PFSK-1 (cell line): ENCODE data around the gene DPYD.

Experiments used
- FOXP2 ChIP-seq: optimal IDR thresholded peaks from 2 replicates; pipeline ENCODE3; 2011; ENCODE audit warnings: borderline replicate concordance, control low read depth, inconsistent platforms; ENCODE audit not compliant: insufficient read depth; ENCODE audit errors: extremely low read length, extremely low read depth
- POLR2AphosphoS5 ChIP-seq: IDR thresholded peaks from 2 replicates; pipeline ENCODE4 v1.6.1; 2012; ENCODE audit warnings: low read depth, mild to moderate bottlenecking, control low read depth, low read length, moderate library complexity
- SIN3A ChIP-seq: IDR thresholded peaks from 2 replicates; pipeline ENCODE4 v1.6.1; 2012; ENCODE audit warnings: mild to moderate bottlenecking, low read length, moderate library complexity, borderline replicate concordance; ENCODE audit not compliant: insufficient read depth
- TAF1 ChIP-seq: IDR thresholded peaks from 2 replicates; pipeline ENCODE4 v1.6.1; 2012; ENCODE audit warnings: low read length, control low read depth, borderline replicate concordance; ENCODE audit not compliant: insufficient read depth
- TF ChIP-seq, protein P1 (sequence below), 2 experiments: IDR thresholded peaks; 2 replicates each; pipeline versions ENCODE4 v1.6.1 to v1.8.0; 2011 to 2012; ENCODE audit warnings: low read depth in 2 of 2, low read length in 2 of 2, control low read depth in 1 of 2, inconsistent platforms in 1 of 2, mild to moderate bottlenecking in 1 of 2, moderate library complexity in 1 of 2; ENCODE audit not compliant: insufficient read depth in 1 of 2

The DPYD gene

DNA sequence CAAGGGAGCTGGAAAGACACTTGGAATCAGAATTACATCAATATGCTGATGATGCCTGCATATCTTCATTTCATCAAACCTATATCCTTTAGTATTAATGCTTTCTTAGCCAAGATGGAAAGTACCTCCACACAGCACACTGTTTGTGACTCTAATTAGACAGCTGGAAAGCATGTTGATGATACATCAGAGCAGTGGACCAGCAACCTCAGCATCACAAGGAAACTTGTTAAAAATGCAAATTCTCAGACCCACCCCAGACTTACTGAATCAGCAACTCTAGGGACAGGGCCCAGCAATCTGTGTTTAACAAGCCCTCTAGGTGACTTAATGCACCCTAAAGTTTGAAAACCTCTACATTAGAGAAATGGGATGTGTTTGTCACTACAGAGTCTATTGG, 332.1 kb downstream of the DPYD start:
- TF ChIP-seq FOXP2 = no peak

DNA sequence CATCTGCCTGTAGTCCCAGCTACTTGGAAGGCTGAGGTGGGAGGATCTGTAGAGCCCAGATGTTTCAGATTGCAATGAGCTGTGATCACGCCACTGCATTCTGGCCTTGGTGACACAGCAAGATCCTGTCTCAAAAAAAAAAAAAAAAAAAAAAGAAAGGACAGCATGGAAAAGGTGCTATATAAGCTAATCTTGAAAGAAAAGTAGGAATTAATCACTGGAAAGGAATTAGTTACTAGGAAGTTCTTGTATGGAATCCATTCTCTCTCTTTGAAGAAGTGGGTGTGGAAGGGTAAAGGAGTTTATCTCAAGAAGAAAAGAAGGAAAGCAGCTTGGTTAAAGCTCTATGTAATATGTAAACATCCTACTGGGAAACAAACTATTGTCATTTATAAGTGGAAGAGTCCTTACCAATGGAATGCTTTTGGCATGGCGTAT, 339.2 kb downstream of the DPYD start:
- TF ChIP-seq POLR2AphosphoS5 = no peak
- TF ChIP-seq TAF1 = no peak
- TF ChIP-seq FOXP2 = no peak

DNA sequence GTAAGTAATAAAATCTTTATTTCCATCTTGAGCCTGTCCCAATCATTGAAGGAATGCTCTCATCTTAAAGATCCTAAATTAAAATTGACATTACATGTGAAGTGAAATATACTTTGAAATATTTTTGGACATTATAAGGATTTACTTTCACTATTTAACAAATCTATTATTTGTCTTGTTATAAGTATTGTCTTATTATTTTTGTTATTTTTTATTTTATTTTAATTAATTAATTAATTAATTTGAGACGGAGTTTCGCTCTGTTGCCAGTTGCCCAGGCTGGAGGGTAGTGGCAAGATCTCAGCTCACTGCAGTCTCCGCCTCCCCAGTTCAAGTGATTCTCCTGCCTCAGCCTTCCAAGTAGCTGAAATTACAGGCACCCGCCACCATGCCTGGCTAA, 343.2 kb downstream of the DPYD start:
- no peak for TF ChIP-seq FOXP2
- TF ChIP-seq POLR2AphosphoS5 = no peak
- TF ChIP-seq, protein P1, sequence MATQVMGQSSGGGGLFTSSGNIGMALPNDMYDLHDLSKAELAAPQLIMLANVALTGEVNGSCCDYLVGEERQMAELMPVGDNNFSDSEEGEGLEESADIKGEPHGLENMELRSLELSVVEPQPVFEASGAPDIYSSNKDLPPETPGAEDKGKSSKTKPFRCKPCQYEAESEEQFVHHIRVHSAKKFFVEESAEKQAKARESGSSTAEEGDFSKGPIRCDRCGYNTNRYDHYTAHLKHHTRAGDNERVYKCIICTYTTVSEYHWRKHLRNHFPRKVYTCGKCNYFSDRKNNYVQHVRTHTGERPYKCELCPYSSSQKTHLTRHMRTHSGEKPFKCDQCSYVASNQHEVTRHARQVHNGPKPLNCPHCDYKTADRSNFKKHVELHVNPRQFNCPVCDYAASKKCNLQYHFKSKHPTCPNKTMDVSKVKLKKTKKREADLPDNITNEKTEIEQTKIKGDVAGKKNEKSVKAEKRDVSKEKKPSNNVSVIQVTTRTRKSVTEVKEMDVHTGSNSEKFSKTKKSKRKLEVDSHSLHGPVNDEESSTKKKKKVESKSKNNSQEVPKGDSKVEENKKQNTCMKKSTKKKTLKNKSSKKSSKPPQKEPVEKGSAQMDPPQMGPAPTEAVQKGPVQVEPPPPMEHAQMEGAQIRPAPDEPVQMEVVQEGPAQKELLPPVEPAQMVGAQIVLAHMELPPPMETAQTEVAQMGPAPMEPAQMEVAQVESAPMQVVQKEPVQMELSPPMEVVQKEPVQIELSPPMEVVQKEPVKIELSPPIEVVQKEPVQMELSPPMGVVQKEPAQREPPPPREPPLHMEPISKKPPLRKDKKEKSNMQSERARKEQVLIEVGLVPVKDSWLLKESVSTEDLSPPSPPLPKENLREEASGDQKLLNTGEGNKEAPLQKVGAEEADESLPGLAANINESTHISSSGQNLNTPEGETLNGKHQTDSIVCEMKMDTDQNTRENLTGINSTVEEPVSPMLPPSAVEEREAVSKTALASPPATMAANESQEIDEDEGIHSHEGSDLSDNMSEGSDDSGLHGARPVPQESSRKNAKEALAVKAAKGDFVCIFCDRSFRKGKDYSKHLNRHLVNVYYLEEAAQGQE (IDR thresholded peaks at IDR 0.05; ENCODE audit: insufficient read depth in 1 of 2, low read depth in 2 of 2, low read length in 2 of 2) = no peak
- no peak for TF ChIP-seq TAF1
- no peak for TF ChIP-seq SIN3A

DNA sequence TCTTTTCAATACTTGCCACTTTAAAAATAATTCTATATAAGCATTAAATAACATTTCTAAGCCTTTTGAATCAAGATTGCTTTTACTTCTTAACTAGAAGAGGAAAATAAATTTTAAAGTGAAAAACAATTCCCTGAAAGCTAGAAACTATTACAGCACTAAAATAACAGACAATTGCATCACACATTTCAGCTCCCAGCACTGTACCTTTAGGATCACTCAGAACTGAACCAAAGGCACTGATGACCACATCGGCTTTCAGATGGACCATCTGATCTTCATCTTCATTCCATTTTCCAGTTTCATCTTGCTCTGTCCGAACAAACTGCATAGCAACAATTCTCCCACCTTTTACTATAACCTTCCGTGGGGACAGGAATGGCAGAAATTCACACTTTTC, 347.3 kb downstream of the DPYD start:
- TF ChIP-seq TAF1 (no peak), FOXP2 (no peak), POLR2AphosphoS5 (no peak), SIN3A (no peak)
- TF ChIP-seq, protein P1 (IDR thresholded peaks at IDR 0.05; ENCODE audit: insufficient read depth in 1 of 2, low read depth in 2 of 2, low read length in 2 of 2) = no peak

DNA sequence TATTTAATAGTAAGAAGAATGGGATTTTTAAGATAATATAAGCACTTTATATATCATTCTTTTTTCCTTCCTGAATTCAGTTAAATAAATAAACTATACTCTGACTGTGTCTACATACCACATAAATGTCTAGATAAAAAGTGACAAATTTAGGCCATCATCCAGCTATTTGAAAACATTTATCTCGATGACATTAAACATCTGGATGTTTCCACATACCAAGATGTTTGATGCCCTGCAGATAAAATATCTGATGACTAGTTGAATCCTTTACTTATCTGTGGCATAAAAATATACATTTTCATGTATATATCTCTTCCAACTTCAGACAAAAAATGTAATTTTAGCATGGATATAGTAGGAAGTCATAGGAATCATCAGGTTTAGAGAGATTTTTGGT, 348.3 kb downstream of the DPYD start:
- TF ChIP-seq TAF1 = no peak
- no peak for TF ChIP-seq FOXP2
- TF ChIP-seq, protein P1 (IDR thresholded peaks at IDR 0.05; ENCODE audit: insufficient read depth in 1 of 2, low read depth in 2 of 2, low read length in 2 of 2) = no peak
- TF ChIP-seq POLR2AphosphoS5 = no peak
- no peak for TF ChIP-seq SIN3A

DNA sequence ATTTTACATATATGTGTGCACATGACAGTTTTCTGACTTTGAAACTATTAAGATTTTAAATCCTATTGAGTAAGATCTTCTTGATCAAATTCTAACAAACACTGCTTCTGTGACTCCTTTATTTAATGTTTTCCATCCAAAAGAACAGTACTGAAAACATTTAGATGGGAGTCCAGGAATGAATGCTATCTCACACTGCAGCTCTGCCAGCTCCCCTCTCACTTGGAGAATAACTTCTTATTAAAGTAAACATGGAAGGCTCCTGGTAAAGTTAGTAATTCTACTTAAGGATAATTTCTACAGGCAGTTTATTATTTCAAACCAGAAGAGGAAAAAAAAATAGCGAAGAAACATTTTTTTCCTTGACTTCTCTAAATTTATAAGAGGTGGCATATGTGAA, 349.1 kb downstream of the DPYD start:
- TF ChIP-seq SIN3A (no peak), FOXP2 (no peak), TAF1 (no peak), POLR2AphosphoS5 (no peak)
- TF ChIP-seq, protein P1 (IDR thresholded peaks at IDR 0.05; ENCODE audit: insufficient read depth in 1 of 2, low read depth in 2 of 2, low read length in 2 of 2) = no peak
